Stimulated activated CD8-positive, alpha-beta memory T cell treated with anti-CD3 and anti-CD28 coated beads, Interleukin-4, amount 100 ng/mL, for 48 hours (primary cell): ENCODE measurements around the gene HLA-DPB1.
A peak's percentile ranks its signal among the peaks of the same experiment; 100 is the strongest.

Experiments
- DNase-seq: peaks from one replicate; pipeline ENCODE4 v3.0.0-alpha.2; 2020

Gene HLA-DPB1

GRCh38 chr6:33105386-33105785 is 29.6 kb downstream of the HLA-DPB1 start:
- no peak for DNase-seq

- DNase-seq: no peak
Observed at GRCh38 chr6:33105916-33106871, 30.4 kb downstream of the HLA-DPB1 start.

- DNase-seq: no peak
Observed at GRCh38 chr6:33107641-33108040, 31.9 kb downstream of the HLA-DPB1 start.

- DNase-seq: no peak
Observed at GRCh38 chr6:33108307-33108706, 32.5 kb downstream of the HLA-DPB1 start.

- no peak for DNase-seq
Observed at GRCh38 chr6:33112148-33112547, 36.4 kb downstream of the HLA-DPB1 start.

- no peak for DNase-seq
Observed at GRCh38 chr6:33113755-33114154, 38.0 kb downstream of the HLA-DPB1 start.

GRCh38 chr6:33114406-33114805 is 38.6 kb downstream of the HLA-DPB1 start:
- no peak for DNase-seq

GRCh38 chr6:33116417-33116816 is 40.6 kb downstream of the HLA-DPB1 start:
- DNase-seq: no peak

- DNase-seq: no peak
Observed at GRCh38 chr6:33116841-33117711, 41.3 kb downstream of the HLA-DPB1 start.

- DNase-seq: no peak
Observed at GRCh38 chr6:33117811-33118277, 42.1 kb downstream of the HLA-DPB1 start.

GRCh38 chr6:33118525-33119123 is 42.8 kb downstream of the HLA-DPB1 start:
- no peak for DNase-seq

- no peak for DNase-seq
Observed at GRCh38 chr6:33120001-33120400, 44.2 kb downstream of the HLA-DPB1 start.

GRCh38 chr6:33123181-33123580 is 47.4 kb downstream of the HLA-DPB1 start:
- no peak for DNase-seq

- peak; percentile 35 for DNase-seq
Observed at GRCh38 chr6:33123732-33124524, 48.1 kb downstream of the HLA-DPB1 start.

- DNase-seq: no peak
Observed at GRCh38 chr6:33124525-33124901, 48.7 kb downstream of the HLA-DPB1 start.

GRCh38 chr6:33124947-33125346 is 49.2 kb downstream of the HLA-DPB1 start:
- DNase-seq: no peak

- DNase-seq: peak; percentile 89
Observed at GRCh38 chr6:33126101-33126714, 50.4 kb downstream of the HLA-DPB1 start.

- no peak for DNase-seq
Observed at GRCh38 chr6:33128318-33128717, 52.5 kb downstream of the HLA-DPB1 start.

- no peak for DNase-seq
Observed at GRCh38 chr6:33132081-33132524, 56.3 kb downstream of the HLA-DPB1 start.

GRCh38 chr6:33136310-33136900 is 60.6 kb downstream of the HLA-DPB1 start:
- DNase-seq: no peak
